K562 (cell line): ENCODE data around the gene ACKR2. TPM values are rescaled to one million over a fixed set of nuclear protein-coding genes. Genes with fewer than 3 reads are reported as not detected.

Experiments
- ATF1 ChIP-seq, 2 experiments: fragments of 450-650 bp in 1 of 2; IDR thresholded peaks; 2 replicates each; pipeline ENCODE4 v1.6.1; 2016; ENCODE audit warnings: missing compliant biosample characterization in 1 of 2, missing genetic modification characterization in 1 of 2
- CSDE1 ChIP-seq, 2 experiments: fragments of 450-650 bp; IDR thresholded peaks; 2 replicates each; pipeline ENCODE4 v1.6.1; 2016; ENCODE audit warnings: mild to moderate bottlenecking in 1 of 2
- CXXC5 ChIP-seq: fragments of 250-450 bp; sonication (Bioruptor Pico); IDR thresholded peaks from 2 replicates; pipeline ENCODE4 v1.8.0; 2022; ENCODE audit warnings: inconsistent platforms, mild to moderate bottlenecking, moderate library complexity
- MYNN ChIP-seq, 2 experiments: sonication (generic); formaldehyde crosslinking in 1 of 2; IDR thresholded peaks; 2 replicates each; pipeline versions ENCODE4 v1.5.0 to v1.6.1; 2016 to 2020; ENCODE audit warnings: antibody characterized with exemption in 1 of 2, missing genetic modification reagents in 1 of 2
- POLR2G ChIP-seq: fragments of 200-400 bp; formaldehyde crosslinking; IDR thresholded peaks from 2 replicates; pipeline ENCODE4 v1.6.1; 2017; ENCODE audit warnings: low read depth, mild to moderate bottlenecking, antibody characterized with exemption, low read length, moderate library complexity
- POLR3G ChIP-seq: IDR thresholded peaks from 2 replicates; pipeline ENCODE4 v1.6.1; 2011; ENCODE audit not compliant: insufficient read length, insufficient replicate concordance; ENCODE audit errors: extremely low read depth
- RBM15 ChIP-seq: fragments of 200-400 bp; formaldehyde crosslinking; IDR thresholded peaks from 2 replicates; pipeline ENCODE4 v1.6.1; 2018; ENCODE audit warnings: mild to moderate bottlenecking, low read length, moderate library complexity; ENCODE audit not compliant: insufficient read depth
- RBM25 ChIP-seq: fragments of 200-400 bp; formaldehyde crosslinking; IDR thresholded peaks from 2 replicates; pipeline ENCODE4 v1.6.1; 2018; ENCODE audit warnings: low read length, low read depth, moderate library complexity; ENCODE audit not compliant: severe bottlenecking
- RFX1 ChIP-seq: fragments of 450-650 bp; IDR thresholded peaks from 2 replicates; pipeline ENCODE4 v1.6.1; 2016; ENCODE audit warnings: mild to moderate bottlenecking, moderate library complexity
- SMAD3 ChIP-seq: fragments of 450-650 bp; formaldehyde crosslinking; conservative IDR thresholded peaks from 2 replicates; pipeline ENCODE4 v1.4.0; 2020; ENCODE audit warnings: mild to moderate bottlenecking
- XRCC5 ChIP-seq: fragments of 200-400 bp; formaldehyde crosslinking; IDR thresholded peaks from 2 replicates; pipeline ENCODE4 v1.6.1; 2017; ENCODE audit warnings: low read depth, mild to moderate bottlenecking, low read length
- ZKSCAN3 ChIP-seq: fragments of 250-450 bp; sonication (Bioruptor Pico); IDR thresholded peaks from 2 replicates; pipeline ENCODE4 v1.4.0; 2020
- ZNF184 ChIP-seq: sonication (generic); formaldehyde crosslinking; IDR thresholded peaks from 2 replicates; pipeline ENCODE4 v1.5.0; 2020; ENCODE audit warnings: missing genetic modification reagents
- polyA plus RNA-seq, 8 experiments: library from polyadenylated mRNA; depleted of rRNA in 4 of 8; stranded (reverse) in 5 of 8; unstranded in 3 of 8; fragments of >200 nt; fragmentation: Nextera tagmentation in 2 of 8; fragmentation: Illumina TruSeq in 1 of 8; extraction: Ambion mirVana in 2 of 8; extraction: Trizol in 1 of 8; gene quantifications; 2 replicates each; pipeline versions ENCODE4 v1.2.1 to v1.2.3, GENCODE V29; 2011 to 2014; ENCODE audit warnings: inconsistent platforms in 1 of 8, missing spikeins in 1 of 8
- total RNA-seq, 7 experiments: library from RNA; depleted of rRNA in 6 of 7; stranded (reverse); fragments of >200 nt in 6 of 7; fragmentation: Illumina TruSeq in 2 of 7; extraction: Trizol in 2 of 7; gene quantifications; 2 replicates each; pipeline versions ENCODE4 v1.2.1 to v1.2.3, GENCODE V29; 2011 to 2021; ENCODE audit warnings: low replicate concordance in 1 of 7
- TF ChIP-seq, protein P1 (sequence below), 2 experiments: fragments of 450-650 bp; formaldehyde crosslinking in 1 of 2; IDR thresholded peaks; 2 replicates each; pipeline versions ENCODE4 v1.4.0 to v1.6.1; 2014 to 2020; ENCODE audit warnings: mild to moderate bottlenecking in 2 of 2, borderline replicate concordance in 1 of 2, low read depth in 1 of 2
- TF ChIP-seq, protein P2 (sequence below): sonication (generic); formaldehyde crosslinking; IDR thresholded peaks from 2 replicates; pipeline ENCODE4 v1.8.0; 2022; ENCODE audit warnings: missing genetic modification reagents, mild to moderate bottlenecking, moderate library complexity, borderline replicate concordance
- TF ChIP-seq, protein P3 (sequence below): fragments of 200-800 bp; sonication (Bioruptor generic); IDR thresholded peaks from 2 replicates; pipeline ENCODE4 v1.6.1; 2017; ENCODE audit warnings: missing genetic modification characterization, missing compliant biosample characterization

ACKR2 gene
- total and polyA plus RNA-seq, 9 of the 15 experiments (the other 6 are each of a cell fraction or from before 2014, with no cell fraction given) = 0.03 to 0.69 (median 0.25) TPM; not detected in 1

DNA sequence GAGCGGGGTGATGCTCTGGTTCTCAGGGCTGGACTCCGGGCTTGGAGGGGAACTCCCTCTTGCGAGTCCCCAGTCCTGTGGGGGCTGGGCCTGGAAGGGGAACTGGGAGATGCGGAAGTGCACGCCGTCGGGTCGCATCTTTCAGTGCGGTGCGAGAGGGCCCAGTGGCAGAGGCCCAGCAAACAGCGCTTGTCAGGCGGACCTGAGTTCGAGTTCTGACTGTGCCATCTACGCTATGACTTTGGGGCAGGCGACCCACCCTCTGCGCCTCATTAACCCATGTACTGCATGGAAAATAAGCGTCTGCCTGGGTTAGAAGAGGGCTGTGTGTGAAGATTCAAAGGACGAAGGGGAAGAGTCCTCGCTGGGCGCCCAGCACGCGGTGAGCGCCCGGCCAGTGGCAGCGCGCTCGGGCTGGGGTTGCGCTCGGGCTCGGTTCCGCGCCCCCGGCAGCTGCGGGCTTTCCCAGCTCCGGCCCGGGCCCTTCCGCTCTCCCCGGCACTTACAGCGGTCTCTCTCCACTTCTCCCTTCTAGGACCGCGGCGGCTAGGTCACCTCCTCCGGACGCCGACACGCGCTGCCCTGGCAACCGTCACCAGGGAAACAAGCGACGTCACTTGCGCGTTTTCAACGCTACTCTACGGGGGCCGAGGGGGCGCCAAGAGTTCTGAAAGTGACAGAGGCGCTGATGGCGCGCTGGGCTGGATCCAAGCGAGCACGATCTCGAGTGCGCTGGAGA lies 36.4 kb upstream of the ACKR2 start, which contains the start of gene CCDC13 (continued):
- TF ChIP-seq, protein P1, sequence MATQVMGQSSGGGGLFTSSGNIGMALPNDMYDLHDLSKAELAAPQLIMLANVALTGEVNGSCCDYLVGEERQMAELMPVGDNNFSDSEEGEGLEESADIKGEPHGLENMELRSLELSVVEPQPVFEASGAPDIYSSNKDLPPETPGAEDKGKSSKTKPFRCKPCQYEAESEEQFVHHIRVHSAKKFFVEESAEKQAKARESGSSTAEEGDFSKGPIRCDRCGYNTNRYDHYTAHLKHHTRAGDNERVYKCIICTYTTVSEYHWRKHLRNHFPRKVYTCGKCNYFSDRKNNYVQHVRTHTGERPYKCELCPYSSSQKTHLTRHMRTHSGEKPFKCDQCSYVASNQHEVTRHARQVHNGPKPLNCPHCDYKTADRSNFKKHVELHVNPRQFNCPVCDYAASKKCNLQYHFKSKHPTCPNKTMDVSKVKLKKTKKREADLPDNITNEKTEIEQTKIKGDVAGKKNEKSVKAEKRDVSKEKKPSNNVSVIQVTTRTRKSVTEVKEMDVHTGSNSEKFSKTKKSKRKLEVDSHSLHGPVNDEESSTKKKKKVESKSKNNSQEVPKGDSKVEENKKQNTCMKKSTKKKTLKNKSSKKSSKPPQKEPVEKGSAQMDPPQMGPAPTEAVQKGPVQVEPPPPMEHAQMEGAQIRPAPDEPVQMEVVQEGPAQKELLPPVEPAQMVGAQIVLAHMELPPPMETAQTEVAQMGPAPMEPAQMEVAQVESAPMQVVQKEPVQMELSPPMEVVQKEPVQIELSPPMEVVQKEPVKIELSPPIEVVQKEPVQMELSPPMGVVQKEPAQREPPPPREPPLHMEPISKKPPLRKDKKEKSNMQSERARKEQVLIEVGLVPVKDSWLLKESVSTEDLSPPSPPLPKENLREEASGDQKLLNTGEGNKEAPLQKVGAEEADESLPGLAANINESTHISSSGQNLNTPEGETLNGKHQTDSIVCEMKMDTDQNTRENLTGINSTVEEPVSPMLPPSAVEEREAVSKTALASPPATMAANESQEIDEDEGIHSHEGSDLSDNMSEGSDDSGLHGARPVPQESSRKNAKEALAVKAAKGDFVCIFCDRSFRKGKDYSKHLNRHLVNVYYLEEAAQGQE (IDR thresholded peaks at IDR 0.05; ENCODE audit: borderline replicate concordance) = no peak
- TF ChIP-seq, protein P1 (CRISPR knock-in tag; IDR thresholded peaks at IDR 0.05; ENCODE audit: low read depth) = no peak
- TF ChIP-seq, protein P2, sequence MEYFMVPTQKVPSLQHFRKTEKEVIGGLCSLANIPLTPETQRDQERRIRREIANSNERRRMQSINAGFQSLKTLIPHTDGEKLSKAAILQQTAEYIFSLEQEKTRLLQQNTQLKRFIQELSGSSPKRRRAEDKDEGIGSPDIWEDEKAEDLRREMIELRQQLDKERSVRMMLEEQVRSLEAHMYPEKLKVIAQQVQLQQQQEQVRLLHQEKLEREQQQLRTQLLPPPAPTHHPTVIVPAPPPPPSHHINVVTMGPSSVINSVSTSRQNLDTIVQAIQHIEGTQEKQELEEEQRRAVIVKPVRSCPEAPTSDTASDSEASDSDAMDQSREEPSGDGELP (CRISPR knock-in tag) = no peak
- no peak for TF ChIP-seq RBM15
- no peak for TF ChIP-seq POLR3G
- peak; percentile 69 for TF ChIP-seq CXXC5
- peak; percentile 4 for TF ChIP-seq RBM25
- peak; percentile 99 for TF ChIP-seq MYNN (IDR thresholded peaks at IDR 0.05)
- TF ChIP-seq MYNN (CRISPR knock-in tag; IDR thresholded peaks at IDR 0.05) = peak; percentile 76; the same call in 1 of the 2 replicates
- TF ChIP-seq ATF1 (CRISPR knock-in tag; IDR thresholded peaks at IDR 0.05) = no peak
- TF ChIP-seq ATF1 (tag; IDR thresholded peaks at IDR 0.05) = peak; percentile 81
- 0 out of 2 replicates have a peak, but pooled peaks have one; percentile 74 for TF ChIP-seq ZNF184 (CRISPR knock-in tag)
- no peak for TF ChIP-seq SMAD3
- TF ChIP-seq XRCC5 = no peak
- peak; percentile 29; the same call in 1 of the 2 replicates for TF ChIP-seq POLR2G
- no peak for TF ChIP-seq ZKSCAN3 (CRISPR knock-in tag)
- TF ChIP-seq CSDE1 (IDR thresholded peaks at IDR 0.05) = peak in 1 of 2 experiments; percentile 88; a peak in 2 of 4 replicates
- TF ChIP-seq, protein P3, sequence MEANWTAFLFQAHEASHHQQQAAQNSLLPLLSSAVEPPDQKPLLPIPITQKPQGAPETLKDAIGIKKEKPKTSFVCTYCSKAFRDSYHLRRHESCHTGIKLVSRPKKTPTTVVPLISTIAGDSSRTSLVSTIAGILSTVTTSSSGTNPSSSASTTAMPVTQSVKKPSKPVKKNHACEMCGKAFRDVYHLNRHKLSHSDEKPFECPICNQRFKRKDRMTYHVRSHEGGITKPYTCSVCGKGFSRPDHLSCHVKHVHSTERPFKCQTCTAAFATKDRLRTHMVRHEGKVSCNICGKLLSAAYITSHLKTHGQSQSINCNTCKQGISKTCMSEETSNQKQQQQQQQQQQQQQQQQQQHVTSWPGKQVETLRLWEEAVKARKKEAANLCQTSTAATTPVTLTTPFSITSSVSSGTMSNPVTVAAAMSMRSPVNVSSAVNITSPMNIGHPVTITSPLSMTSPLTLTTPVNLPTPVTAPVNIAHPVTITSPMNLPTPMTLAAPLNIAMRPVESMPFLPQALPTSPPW (CRISPR knock-in tag) = 0 out of 2 replicates have a peak, but pooled peaks have one; percentile 15
- peak; percentile 96 for TF ChIP-seq RFX1
